AG10803 (cell line): ENCODE results near the gene HMGXB4.
"Not testable (repeated sequence)": the region's sequence is repeated elsewhere in the genome, so short reads cannot be mapped to it uniquely, and the experiment has no call there.

Experiments
- DNase-seq: peaks from one replicate; pipeline ENCODE4 v3.0.0; 2010; ENCODE audit warnings: low read depth
- H3K4me3 ChIP-seq: 2 replicates; pipeline ENCODE4 v1.5.1; 2011; ENCODE audit warnings: mild to moderate bottlenecking, low read length, control low read depth
- TF ChIP-seq, protein P1 (sequence below): conservative IDR thresholded peaks from 2 replicates; pipeline ENCODE4 v1.5.1; 2011; ENCODE audit warnings: mild to moderate bottlenecking, low read length, control low read depth, inconsistent platforms

The HMGXB4 gene

GRCh38 chr22:35230417-35230816 is 26.9 kb upstream of the HMGXB4 start:
- H3K4me3 ChIP-seq = no peak overlapping the region
- DNase-seq = no peak
- TF ChIP-seq, protein P1, sequence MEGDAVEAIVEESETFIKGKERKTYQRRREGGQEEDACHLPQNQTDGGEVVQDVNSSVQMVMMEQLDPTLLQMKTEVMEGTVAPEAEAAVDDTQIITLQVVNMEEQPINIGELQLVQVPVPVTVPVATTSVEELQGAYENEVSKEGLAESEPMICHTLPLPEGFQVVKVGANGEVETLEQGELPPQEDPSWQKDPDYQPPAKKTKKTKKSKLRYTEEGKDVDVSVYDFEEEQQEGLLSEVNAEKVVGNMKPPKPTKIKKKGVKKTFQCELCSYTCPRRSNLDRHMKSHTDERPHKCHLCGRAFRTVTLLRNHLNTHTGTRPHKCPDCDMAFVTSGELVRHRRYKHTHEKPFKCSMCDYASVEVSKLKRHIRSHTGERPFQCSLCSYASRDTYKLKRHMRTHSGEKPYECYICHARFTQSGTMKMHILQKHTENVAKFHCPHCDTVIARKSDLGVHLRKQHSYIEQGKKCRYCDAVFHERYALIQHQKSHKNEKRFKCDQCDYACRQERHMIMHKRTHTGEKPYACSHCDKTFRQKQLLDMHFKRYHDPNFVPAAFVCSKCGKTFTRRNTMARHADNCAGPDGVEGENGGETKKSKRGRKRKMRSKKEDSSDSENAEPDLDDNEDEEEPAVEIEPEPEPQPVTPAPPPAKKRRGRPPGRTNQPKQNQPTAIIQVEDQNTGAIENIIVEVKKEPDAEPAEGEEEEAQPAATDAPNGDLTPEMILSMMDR = no peak

GRCh38 chr22:35230839-35231584 is 26.3 kb upstream of the HMGXB4 start:
- H3K4me3 ChIP-seq = no peak overlapping the region
- DNase-seq = no peak
- TF ChIP-seq, protein P1 = no peak

DNA sequence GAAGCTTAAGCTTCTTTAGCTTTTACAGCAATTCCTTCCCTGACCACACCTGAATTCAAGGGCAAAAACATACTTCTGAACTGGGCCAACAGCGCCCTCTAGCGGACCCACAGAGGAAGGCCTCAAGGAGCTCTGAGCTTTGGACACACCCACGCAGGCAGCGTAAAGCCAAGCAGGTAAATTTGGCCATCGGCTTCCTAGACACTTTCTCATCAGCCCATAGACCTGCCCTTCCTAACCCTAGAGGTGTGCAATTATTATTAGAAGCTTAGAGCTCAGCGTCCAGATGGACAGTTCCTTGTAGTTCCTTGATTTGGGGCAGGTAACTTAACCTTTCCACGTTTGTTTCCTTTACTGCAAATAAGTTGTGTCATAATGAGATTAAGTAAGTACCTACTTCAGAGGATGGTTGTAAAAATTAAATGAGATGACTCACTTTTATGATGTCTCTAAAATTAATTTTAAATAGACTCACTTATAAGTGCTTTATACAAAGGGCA is 25.7 kb upstream of the HMGXB4 start:
- TF ChIP-seq, protein P1 = peak; percentile 95
- H3K4me3 ChIP-seq = no peak overlapping the region
- peak; percentile 52 for DNase-seq

- H3K4me3 ChIP-seq, DNase-seq: not testable (repeated sequence)
Observed at GRCh38 chr22:35238749-35239148, 18.5 kb upstream of the HMGXB4 start.

- H3K4me3 ChIP-seq = not testable (repeated sequence)
Observed at GRCh38 chr22:35244507-35244906, 12.8 kb upstream of the HMGXB4 start.

GRCh38 chr22:35250156-35250555 is 7.1 kb upstream of the HMGXB4 start:
- H3K4me3 ChIP-seq = no peak overlapping the region
- no peak for DNase-seq
- TF ChIP-seq, protein P1 = no peak

More at GRCh38 chr22:35244507-35244906, 12.8 kb upstream of the HMGXB4 start:
- not testable (repeated sequence) for DNase-seq

- TF ChIP-seq, protein P1 = no peak
- H3K4me3 ChIP-seq = no peak overlapping the region
- no peak for DNase-seq
Observed at GRCh38 chr22:35253946-35254345, 3.3 kb upstream of the HMGXB4 start.

GRCh38 chr22:35257002-35257320 is 332 bp upstream of the HMGXB4 start:
- no peak for DNase-seq
- TF ChIP-seq, protein P1 = no peak
- peak overlapping the region; percentile 82 for H3K4me3 ChIP-seq
